ENCODE measurements around the gene BCAT1. TPM values are rescaled to one million over a fixed set of nuclear protein-coding genes. Genes with fewer than 3 reads are reported as not detected.
A peak's percentile ranks its signal among the peaks of the same experiment; 100 is the strongest.
"Not testable (repeated sequence)": the region's sequence is repeated elsewhere in the genome, so short reads cannot be mapped to it uniquely, and the experiment has no call there.

Gene BCAT1
- total RNA-seq, 3 donors from 2014 or later, result 19.2 to 39.0 (median 25.6) TPM

DNA sequence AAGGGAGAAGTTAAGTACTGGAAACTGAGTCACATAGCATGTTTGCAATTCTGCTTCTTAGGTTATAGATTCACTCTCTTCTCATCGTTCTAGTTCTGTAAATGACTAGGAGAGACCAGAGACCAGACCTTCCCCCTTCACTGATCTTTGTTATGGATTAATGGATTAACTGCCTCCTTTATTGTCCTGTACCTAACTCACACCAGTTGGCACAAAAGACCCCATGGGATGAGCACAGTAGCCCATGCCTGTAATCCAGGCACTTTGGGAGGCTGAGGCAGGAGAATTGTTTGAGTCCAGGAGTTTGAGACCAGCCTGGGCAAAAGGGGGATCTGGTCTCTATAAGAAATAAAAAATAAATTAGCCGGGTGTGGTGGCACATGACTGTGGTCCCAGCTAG, 20.8 kb downstream of the BCAT1 start:
- Mint-ChIP-seq H3K9me3 (no peaks in the 10 kb centered on the region), H3K4me1 (ENCODE audit: low read depth) (peaks cover 6% of the 10 kb centered on the region), H3K36me3 (ENCODE audit: insufficient read depth) (no peaks in the 10 kb centered on the region), H3K4me3 (no peak overlapping the region), H3K27me3 (ENCODE audit: low read depth) (peaks cover 8% of the 10 kb centered on the region)
- DNase-seq (no peak), ATAC-seq (no peak)

DNA sequence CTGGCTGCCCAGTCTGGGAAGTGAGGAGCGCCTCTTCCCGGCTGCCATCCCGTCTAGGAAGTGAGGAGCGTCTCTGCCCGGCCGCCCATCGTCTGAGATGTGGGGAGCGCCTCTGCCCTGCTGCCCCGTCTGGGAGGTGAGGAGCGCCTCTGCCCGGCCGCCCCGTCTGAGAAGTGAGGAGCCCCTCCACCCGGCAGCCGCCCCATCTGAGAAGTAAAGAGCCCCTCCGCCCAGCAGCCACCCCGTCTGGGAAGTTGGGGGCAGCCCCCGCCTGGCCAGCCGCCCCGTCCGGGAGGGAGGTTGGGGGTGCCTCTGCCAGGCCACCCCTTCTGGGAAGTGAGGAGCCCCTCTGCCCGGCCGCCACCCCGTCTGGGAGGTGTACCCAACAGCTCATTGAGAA, 22.8 kb downstream of the BCAT1 start:
- peaks cover 14% of the 10 kb centered on the region for H3K4me1 Mint-ChIP-seq (ENCODE audit: low read depth)
- H3K36me3 Mint-ChIP-seq (ENCODE audit: insufficient read depth), result not testable (repeated sequence)

DNA sequence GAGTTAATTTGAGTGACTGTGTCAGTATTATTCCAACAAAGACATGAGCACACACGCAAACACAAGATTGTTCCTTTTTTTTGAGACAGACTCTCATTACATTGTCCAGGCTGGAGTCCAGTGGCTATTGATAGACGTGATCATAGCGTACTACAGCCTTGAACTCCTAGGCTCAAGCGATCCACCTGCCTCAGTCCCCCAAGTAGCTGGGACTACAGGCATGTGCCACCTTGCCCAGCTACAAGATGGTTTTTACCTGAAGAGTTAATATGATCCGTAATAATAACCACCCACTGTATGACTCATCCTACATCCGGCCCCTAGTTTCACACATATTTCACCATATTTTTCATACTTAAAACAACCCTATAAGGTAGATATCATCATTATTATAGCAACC, 26.8 kb downstream of the BCAT1 start:
- peaks cover 4% of the 10 kb centered on the region for H3K27me3 Mint-ChIP-seq (ENCODE audit: low read depth)
- DNase-seq (no peak), ATAC-seq (no peak)
- no peak overlapping the region for H3K4me3 Mint-ChIP-seq
- no peaks in the 10 kb centered on the region for H3K9me3 Mint-ChIP-seq
- peaks cover 27% of the 10 kb centered on the region for H3K4me1 Mint-ChIP-seq (ENCODE audit: low read depth)
- no peaks in the 10 kb centered on the region for H3K36me3 Mint-ChIP-seq (ENCODE audit: insufficient read depth)

More for the DNA sequence above, 22.8 kb downstream of the BCAT1 start:
- not testable (repeated sequence) for ATAC-seq; H3K27me3 Mint-ChIP-seq (ENCODE audit: low read depth); DNase-seq; H3K4me3 Mint-ChIP-seq; H3K9me3 Mint-ChIP-seq

DNA sequence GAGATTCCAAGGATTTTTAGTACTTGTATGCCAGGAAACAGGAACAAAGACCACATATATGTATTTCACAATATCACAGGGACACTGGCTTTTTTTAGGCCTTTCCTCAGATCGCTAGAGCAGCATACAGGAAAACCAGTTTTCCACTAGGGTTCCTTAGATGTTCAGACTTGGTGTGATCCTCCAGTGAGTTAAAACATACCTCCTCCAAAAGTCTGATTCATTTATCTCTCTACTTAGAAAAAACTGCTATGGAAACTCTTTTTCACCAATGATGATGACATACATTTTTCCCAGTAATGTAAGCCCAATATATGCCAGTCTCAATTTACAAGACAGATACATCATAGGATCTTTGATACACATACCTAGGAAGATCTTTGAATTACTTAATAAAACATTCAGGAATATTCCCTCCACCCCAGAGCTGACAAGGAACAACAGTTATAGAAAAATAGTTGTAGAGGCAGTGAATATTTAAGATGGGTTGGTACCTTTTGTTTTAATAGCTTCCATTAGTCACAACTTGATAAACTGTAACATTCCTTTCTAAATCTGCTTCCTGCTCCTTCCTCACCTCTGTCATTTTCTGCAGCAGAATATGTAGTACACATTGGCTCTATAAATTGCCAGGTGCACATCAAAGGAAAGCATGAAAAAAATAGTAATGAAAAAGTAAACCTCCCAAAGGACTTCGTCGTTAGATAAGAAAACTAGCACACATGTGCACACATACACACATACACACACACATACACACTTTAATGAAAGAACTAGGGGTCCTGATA, 27.5 kb downstream of the BCAT1 start:
- H3K27me3 Mint-ChIP-seq (ENCODE audit: low read depth), result peaks cover 4% of the 10 kb centered on the region
- H3K4me3 Mint-ChIP-seq, result no peak overlapping the region
- no peaks in the 10 kb centered on the region for H3K9me3 Mint-ChIP-seq
- DNase-seq (no peak), ATAC-seq (peak; percentile 36 to 47)
- peaks cover 27% of the 10 kb centered on the region for H3K4me1 Mint-ChIP-seq (ENCODE audit: low read depth)
- no peaks in the 10 kb centered on the region for H3K36me3 Mint-ChIP-seq (ENCODE audit: insufficient read depth)

DNA sequence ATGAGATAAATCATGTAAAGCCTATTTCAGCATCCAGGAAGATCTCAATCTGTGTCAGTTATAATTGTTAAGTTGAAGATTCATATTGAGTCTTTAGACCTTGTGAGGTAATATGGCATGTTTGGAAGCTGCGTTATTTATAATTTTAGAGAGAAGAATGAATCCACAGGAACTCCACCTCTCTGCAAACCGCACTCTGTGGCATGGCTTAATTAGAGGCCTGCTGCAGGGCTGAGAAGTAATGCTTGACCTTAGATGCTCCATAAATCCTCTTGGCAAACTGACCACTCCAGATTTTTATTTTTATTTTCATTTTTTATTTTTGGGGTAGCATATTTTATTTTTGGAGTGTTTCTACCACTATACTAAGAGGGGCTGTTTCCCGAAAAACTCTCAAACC, 28.8 kb downstream of the BCAT1 start:
- peaks cover 27% of the 10 kb centered on the region for H3K4me1 Mint-ChIP-seq (ENCODE audit: low read depth)
- no peaks in the 10 kb centered on the region for H3K9me3 Mint-ChIP-seq
- ATAC-seq, result no peak
- DNase-seq, result no peak
- H3K4me3 Mint-ChIP-seq, result no peak overlapping the region
- H3K27me3 Mint-ChIP-seq (ENCODE audit: low read depth), result peaks cover 4% of the 10 kb centered on the region
- no peaks in the 10 kb centered on the region for H3K36me3 Mint-ChIP-seq (ENCODE audit: insufficient read depth)

DNA sequence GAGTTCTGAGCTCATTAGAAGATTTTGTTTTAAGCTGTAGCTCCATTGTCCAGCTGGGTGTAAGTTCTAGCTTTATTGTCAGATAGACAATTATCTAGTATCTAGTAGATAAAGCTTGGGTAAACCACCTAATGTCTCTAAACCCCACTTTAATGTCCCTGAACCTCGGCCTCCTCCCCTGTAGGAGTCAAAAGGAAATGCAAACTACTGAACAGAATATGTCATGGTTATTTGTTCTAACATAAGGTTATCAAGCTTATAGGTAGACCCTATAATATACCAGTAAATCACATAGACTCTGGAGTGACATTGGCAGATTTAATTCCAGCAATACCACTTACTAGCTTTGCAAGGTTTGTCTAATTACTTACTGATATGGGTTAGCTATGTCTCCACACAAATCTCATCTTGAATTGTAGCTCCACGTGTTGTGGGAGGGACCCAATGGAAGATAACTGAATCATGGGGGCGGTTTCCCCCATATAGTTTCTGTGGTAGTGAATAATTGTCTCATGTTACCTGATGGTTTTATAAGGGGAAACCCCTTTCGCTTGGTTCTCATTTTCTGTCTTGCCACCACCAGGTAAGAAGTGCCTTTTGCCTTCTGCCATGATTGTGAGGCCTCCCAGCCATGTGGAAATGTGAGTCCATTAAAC, 29.4 kb downstream of the BCAT1 start:
- DNase-seq (no peak), ATAC-seq (peak; percentile 86 to 94)
- Mint-ChIP-seq H3K36me3 (ENCODE audit: insufficient read depth) (no peaks in the 10 kb centered on the region), H3K4me3 (no peak overlapping the region), H3K4me1 (ENCODE audit: low read depth) (peaks cover 27% of the 10 kb centered on the region), H3K9me3 (no peaks in the 10 kb centered on the region), H3K27me3 (ENCODE audit: low read depth) (peaks cover 4% of the 10 kb centered on the region)

DNA sequence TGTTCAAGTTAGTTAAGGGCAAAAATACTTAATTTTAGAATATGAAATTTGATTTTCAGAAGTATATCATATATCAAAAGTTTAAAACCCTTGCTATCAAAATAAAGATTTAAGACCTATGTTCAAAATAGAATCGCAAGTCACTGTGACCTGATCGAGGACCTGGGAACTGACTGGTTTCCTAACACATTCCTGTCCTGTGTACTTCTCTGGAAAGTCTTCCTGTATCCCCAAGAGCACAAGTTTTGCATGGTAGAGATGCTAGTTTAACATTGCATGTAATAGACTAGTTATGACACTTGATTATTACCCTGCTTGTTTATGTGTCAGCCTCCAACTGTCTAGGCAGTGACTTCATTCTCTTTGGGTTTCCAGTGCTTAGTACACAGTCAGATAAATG, 30.3 kb downstream of the BCAT1 start:
- DNase-seq, result no peak
- Mint-ChIP-seq H3K36me3 (ENCODE audit: insufficient read depth) (no peaks in the 10 kb centered on the region), H3K9me3 (no peaks in the 10 kb centered on the region), H3K27me3 (ENCODE audit: low read depth) (peaks cover 4% of the 10 kb centered on the region), H3K4me1 (ENCODE audit: low read depth) (peaks cover 27% of the 10 kb centered on the region), H3K4me3 (no peak overlapping the region)
- ATAC-seq, result no peak

DNA sequence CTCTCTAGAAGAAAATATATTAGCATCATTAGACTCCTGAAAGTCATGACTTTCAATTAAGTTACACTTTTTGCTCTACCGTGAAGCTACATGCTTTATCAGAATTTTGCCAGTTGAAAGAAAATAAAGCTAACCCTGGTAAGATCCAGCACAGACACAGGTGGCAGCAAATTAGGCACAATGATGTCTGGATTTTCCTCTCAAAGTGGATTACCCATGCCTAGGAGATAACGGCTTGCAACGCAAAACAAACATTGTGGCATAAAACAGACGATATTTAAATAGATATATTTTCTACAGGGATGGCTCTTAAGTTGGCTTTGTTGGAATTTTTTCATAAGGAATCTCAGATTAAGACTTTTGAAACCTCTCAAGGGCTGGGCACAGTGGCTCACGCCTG, 33.4 kb downstream of the BCAT1 start:
- H3K4me3 Mint-ChIP-seq, result no peak overlapping the region
- H3K4me1 Mint-ChIP-seq (ENCODE audit: low read depth), result peaks cover 11% of the 10 kb centered on the region
- H3K36me3 Mint-ChIP-seq (ENCODE audit: insufficient read depth), result no peaks in the 10 kb centered on the region
- no peak for DNase-seq
- no peak for ATAC-seq
- no peaks in the 10 kb centered on the region for H3K9me3 Mint-ChIP-seq
- peaks cover 4% of the 10 kb centered on the region for H3K27me3 Mint-ChIP-seq (ENCODE audit: low read depth)

DNA sequence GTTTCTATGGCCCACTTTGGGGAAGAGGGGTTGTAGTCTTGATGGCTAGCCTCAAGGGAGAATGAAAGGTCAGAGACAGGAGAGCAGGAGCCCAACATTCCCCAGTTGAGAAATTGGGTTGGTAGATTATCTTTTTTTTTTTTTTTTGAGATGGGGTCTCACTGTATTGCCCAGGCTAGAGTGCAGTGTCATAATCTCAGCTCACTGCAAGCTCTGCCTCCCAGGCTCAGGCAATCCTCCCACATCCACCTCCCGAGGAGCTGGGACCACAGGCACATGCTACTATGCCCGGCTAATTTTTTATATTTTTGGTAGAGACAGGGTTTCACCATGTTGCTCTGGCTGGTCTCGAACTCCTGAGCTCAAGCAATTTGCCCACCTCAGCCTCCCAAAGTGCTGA, 34.9 kb downstream of the BCAT1 start:
- H3K9me3 Mint-ChIP-seq, result no peaks in the 10 kb centered on the region
- ATAC-seq (no peak), DNase-seq (no peak)
- H3K27me3 Mint-ChIP-seq (ENCODE audit: low read depth), result peaks cover 4% of the 10 kb centered on the region
- H3K4me1 Mint-ChIP-seq (ENCODE audit: low read depth), result peaks cover 3% of the 10 kb centered on the region
- no peaks in the 10 kb centered on the region for H3K36me3 Mint-ChIP-seq (ENCODE audit: insufficient read depth)
- no peak overlapping the region for H3K4me3 Mint-ChIP-seq

DNA sequence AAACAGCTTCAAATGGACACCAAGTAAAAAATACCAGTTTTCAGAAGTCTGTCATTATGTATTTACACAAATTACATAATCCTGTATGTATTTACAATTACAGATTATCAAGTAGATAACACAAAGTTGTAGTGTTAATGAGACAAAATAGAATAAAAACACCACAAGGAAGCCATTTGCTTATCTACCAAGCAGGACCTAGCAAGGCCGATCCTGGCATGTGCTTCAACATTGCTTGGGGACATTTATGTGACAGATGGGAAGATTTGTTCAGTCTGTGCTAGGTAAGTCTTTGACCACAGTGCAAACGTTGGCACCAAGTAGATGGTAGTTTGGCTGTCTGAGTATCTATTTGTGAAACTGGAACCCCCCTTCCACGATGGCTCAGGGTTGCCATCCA, 35.8 kb downstream of the BCAT1 start:
- DNase-seq (no peak), ATAC-seq (no peak)
- Mint-ChIP-seq H3K36me3 (ENCODE audit: insufficient read depth) (no peaks in the 10 kb centered on the region), H3K27me3 (ENCODE audit: low read depth) (peaks cover 4% of the 10 kb centered on the region), H3K4me1 (ENCODE audit: low read depth) (no peaks in the 10 kb centered on the region), H3K4me3 (no peak overlapping the region), H3K9me3 (no peaks in the 10 kb centered on the region)

DNA sequence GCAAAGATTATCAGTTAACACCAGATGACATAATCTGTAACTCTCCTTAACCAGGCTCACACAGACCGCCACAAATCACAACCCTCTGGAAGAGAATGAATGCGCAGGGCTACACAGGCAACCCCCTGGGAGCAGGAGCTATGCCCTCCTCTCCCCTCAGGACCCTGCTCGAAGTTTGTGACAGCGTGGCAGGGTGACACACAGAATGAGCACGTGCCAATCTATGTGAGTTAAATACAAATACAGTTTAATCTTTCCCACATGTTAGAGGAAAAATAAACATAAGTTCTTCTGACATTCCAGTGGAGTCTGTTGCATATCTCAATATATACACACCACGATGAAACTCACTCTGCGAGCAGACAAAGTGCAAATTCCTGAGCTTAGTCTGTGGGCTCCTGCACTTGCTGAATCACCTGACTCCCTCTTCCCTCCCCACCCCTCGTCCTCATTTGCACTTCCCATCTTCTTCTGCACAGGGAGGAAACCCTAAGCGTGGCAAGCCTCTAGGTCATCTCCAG, 37.6 kb downstream of the BCAT1 start:
- Mint-ChIP-seq H3K4me1 (ENCODE audit: low read depth) (no peaks in the 10 kb centered on the region), H3K27me3 (ENCODE audit: low read depth) (no peaks in the 10 kb centered on the region), H3K4me3 (no peak overlapping the region), H3K9me3 (no peaks in the 10 kb centered on the region), H3K36me3 (ENCODE audit: insufficient read depth) (no peaks in the 10 kb centered on the region)
- no peak for DNase-seq
- no peak for ATAC-seq

DNA sequence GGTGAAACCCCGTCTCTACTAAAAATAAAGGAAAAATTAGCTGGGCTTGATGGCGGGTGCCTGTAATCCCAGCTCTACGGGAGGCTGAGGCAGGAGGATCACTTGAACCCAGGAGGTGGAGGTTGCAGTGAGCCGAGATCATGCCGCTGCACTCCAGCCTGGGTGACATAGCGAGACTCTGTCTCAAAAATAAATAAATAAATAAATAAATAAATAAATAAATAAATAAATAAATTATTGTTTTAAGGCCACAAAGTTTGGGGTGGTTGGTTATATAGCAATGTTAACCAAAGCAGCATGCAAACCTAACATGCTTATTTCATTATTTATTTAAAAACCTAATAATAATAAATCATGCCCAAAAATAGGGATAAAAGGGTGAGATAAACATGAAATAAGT, 38.7 kb downstream of the BCAT1 start:
- H3K36me3 Mint-ChIP-seq (ENCODE audit: insufficient read depth); H3K4me3 Mint-ChIP-seq; H3K9me3 Mint-ChIP-seq; H3K4me1 Mint-ChIP-seq (ENCODE audit: low read depth); ATAC-seq; DNase-seq; H3K27me3 Mint-ChIP-seq (ENCODE audit: low read depth): not testable (repeated sequence)

DNA sequence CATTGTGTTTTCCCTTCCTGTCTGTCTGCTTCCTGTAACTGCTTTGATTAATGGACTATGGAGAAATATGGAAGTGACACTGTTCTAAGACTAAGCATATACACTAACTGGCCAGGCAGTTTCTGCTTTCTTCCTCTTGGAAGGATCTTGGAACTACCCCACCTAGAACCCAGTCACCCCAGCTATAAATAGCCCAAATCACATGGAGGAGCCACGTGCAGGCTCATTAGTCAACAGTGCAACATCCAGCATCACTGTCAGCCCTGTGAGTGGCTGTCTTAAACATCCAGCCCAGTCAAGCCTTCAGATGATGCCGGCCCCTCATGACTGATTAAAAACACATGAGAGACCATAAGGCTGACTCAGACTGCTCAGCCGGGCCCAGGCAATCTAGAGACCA, 39.2 kb downstream of the BCAT1 start:
- DNase-seq (no peak), ATAC-seq (peak; percentile 23 to 28)
- H3K9me3 Mint-ChIP-seq, result no peaks in the 10 kb centered on the region
- H3K4me3 Mint-ChIP-seq, result no peak overlapping the region
- H3K36me3 Mint-ChIP-seq (ENCODE audit: insufficient read depth), result no peaks in the 10 kb centered on the region
- no peaks in the 10 kb centered on the region for H3K27me3 Mint-ChIP-seq (ENCODE audit: low read depth)
- no peaks in the 10 kb centered on the region for H3K4me1 Mint-ChIP-seq (ENCODE audit: low read depth)

DNA sequence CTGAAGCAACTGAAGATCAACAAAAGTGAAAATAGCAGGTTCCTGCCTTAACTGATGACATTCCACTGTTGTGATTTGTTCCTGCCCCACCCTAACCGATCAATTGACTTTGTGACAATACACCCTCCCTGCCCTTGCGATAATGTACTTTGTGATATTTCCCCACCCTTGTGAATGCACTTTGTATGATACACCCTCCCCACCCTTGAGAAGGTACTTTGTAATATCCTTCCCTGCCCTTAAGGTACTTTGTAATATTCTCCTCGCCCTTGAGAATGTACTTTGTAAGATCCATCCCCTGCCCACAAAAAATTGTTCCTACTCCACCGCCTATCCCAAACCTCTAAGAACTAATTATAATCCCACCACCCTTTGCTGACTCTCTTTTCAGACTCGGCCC, 41.4 kb downstream of the BCAT1 start:
- Mint-ChIP-seq H3K27me3 (ENCODE audit: low read depth) (peaks cover 14% of the 10 kb centered on the region), H3K4me1 (ENCODE audit: low read depth) (peaks cover 9% of the 10 kb centered on the region), H3K36me3 (ENCODE audit: insufficient read depth) (no peaks in the 10 kb centered on the region), H3K9me3 (no peaks in the 10 kb centered on the region), H3K4me3 (no peak overlapping the region)
- no peak for ATAC-seq
- DNase-seq, result no peak

DNA sequence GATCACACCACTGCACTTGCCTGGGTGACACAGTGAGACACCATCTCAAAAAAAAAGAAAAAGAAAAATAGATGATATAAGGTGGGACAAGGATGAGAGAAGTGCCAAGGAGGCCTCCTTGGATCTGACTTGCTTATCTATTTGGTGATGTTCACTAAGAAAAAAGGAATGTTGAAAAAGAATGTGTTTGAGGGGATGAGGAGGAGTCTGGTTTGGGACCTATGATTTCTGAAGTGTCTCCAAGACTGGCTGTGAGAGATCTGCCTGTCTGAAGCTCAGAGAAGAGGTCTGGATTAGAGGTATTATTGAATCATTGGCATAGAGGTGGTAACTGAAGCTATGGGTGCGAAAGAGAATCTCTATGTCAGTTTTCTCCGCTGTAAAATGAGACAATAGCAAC, 42.8 kb downstream of the BCAT1 start:
- Mint-ChIP-seq H3K9me3 (no peaks in the 10 kb centered on the region), H3K27me3 (ENCODE audit: low read depth) (peaks cover 25% of the 10 kb centered on the region), H3K4me1 (ENCODE audit: low read depth) (peaks cover 22% of the 10 kb centered on the region), H3K36me3 (ENCODE audit: insufficient read depth) (no peaks in the 10 kb centered on the region), H3K4me3 (no peak overlapping the region)
- no peak for ATAC-seq
- no peak for DNase-seq

Data from activated T-cell treated with anti-CD3 and anti-CD28 coated beads, Interleukin-2, amount 50 U/mL, for 4 hours (primary cell).